ENCODE measurements around the gene GALNT9.
"Not testable (repeated sequence)": the region's sequence is repeated elsewhere in the genome, so short reads cannot be mapped to it uniquely, and the experiment has no call there.

The GALNT9 gene

DNA sequence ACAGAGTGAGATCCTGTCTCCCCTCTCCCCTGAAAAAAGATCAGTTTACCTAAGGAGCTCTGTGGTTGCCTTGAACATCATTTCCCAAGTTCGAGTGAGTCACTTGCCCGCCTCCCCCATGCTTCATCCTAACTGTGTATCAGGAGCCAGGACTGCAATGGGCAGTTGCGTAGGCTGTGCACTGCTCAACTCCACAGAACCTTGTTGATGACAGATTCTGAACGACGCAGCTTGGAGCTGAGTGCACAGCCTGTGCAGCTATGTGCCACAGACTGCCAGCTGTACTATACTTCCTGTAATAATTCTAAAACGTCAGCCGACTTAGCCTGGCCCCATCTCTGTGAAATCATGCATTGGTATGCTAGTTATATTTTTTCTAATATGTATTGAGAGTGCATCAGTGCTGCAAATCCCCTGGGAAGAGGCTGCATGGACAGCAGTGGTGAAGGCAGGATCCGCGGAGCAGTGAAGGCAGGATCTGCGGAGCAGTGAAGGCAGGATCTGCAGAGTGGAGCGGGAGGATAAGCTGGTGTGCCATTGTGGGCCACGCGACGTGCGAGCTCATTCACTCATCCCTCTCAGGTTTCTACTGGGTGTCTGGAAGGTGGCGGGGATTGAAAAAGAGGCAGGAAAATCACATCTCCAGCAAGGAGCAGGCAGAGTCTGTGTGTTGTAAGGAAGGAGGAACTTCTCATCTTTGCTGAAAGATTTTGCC lies 80.8 kb downstream of the GALNT9 start:
- no peak for DNase-seq

GRCh38 chr12:132247718-132248452 lies 81.5 kb downstream of the GALNT9 start:
- no peak for DNase-seq

- DNase-seq, result no peak
Observed at GRCh38 chr12:132246997-132247717, 82.2 kb downstream of the GALNT9 start.

DNA sequence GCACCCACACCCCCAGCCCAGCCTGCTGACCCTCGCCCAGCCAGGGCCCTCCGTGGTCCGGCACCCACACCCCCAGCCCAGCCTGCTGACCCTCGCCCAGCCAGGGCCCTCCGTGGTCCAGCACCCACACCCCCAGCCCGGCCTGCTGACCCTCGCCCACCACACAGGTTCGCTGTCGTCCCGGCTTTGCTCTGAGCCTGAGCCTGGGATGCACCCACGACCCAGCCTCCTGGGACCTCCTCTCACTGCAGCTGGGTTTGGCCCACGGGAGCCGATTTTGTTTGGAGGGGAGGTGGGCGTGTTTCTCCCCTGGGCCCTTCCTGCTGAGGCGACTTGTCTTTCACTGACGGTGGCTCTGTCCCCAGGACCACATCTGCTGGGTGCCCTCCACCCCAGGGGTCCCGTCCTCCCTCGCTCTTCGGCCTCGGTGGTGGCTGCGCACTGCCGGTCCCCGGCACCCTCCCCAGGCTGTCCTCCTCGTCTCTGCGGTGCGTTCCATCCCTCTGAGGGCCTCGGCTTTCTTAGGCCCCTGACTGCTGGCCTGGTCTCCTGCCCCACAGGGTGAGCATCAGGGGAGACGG lies 83.8 kb downstream of the GALNT9 start:
- no peak for DNase-seq

DNA sequence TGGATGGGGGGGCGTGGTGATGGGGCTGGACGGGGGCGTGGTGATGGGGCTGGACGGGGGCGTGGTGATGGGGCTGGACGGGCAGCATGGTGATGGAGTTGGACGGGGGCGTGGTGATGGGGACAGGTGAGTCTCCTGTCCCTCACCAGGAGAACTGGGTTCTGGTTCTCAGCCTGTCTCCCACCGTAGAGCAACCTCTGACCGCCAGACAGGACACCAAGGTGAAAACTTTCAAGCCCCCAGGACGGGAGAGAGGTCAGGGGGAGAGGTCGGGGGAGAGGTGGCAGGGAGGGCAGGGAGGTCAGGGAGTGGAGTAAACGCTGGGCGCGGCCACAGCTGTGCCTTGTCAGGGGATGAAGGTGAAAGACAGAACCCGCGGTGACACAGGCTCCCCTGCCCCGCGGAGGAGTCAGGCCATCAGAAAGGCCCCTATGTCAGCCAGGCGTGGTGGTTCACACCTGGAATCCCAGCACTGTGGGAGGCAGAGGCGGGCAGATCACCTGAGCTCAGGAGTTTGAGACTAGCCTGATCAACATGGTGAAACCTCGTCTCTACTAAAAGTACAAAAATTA lies 84.6 kb downstream of the GALNT9 start:
- DNase-seq, result no peak

DNA sequence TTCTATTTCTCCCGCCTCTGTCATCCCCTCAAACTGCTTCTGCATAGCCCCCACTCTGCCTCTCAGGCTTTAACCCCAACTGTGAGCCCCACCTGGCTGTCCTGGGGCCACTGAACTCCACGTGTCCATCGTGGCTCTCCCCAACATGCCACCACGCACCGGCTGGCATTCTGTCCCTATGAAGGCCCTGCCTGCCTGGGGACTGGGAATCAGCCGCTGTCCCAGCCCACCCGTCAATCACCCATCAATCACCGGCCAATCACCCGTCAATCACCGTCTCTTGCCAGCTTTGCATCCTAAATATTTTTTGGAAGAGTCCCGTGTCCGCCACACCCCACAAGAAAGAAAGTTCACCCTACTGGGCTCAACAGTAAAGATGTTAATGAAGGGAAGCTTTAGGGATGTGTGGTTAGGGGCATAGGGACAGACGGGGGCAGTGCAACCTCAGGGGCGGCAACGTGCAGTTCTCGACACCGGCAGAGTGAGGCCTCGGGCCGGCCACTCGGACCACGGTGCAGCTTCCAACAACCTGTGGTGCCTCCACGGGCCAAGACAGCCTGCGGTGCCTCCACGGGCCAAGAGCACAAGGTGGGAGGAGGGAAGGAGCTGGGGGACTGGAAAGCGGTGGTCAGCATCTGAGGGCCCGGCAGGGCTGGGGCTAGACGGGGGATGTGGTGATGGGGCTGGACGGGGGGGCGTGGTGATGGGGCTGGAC lies 85.6 kb downstream of the GALNT9 start:
- no peak for DNase-seq

DNA sequence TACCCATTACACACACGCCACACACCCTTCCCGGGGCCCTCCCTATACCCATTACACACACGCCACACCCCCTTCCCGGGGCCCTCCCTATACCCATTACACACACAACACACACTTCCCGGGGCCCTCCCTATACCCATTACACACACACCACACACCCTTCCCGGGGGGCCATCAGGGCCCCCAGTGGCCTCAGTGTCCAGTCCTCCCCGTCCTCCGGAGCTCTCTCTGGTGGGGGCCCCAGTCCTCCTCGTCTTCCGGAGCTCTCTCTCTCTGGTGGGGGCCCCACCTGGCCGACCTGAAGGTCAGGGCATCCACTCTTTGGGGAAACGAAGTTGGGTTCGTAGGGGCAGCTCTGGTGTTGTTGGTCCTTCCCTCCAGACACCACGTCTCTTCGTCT lies 86.2 kb downstream of the GALNT9 start:
- not testable (repeated sequence) for DNase-seq

- not testable (repeated sequence) for DNase-seq
Observed at GRCh38 chr12:132240669-132241007, 88.8 kb downstream of the GALNT9 start.

- DNase-seq, result no peak
Observed at GRCh38 chr12:132239796-132240668, 89.4 kb downstream of the GALNT9 start.

GRCh38 chr12:132239392-132239791 lies 90.0 kb downstream of the GALNT9 start:
- no peak for DNase-seq

GRCh38 chr12:132238884-132239283 lies 90.5 kb downstream of the GALNT9 start:
- DNase-seq, result no peak

- no peak for DNase-seq
Observed at GRCh38 chr12:132238488-132238854, 90.9 kb downstream of the GALNT9 start.

- no peak for DNase-seq
Observed at GRCh38 chr12:132237772-132238487, 91.5 kb downstream of the GALNT9 start.

- no peak for DNase-seq
Observed at GRCh38 chr12:132236930-132237771, 92.2 kb downstream of the GALNT9 start.

DNA sequence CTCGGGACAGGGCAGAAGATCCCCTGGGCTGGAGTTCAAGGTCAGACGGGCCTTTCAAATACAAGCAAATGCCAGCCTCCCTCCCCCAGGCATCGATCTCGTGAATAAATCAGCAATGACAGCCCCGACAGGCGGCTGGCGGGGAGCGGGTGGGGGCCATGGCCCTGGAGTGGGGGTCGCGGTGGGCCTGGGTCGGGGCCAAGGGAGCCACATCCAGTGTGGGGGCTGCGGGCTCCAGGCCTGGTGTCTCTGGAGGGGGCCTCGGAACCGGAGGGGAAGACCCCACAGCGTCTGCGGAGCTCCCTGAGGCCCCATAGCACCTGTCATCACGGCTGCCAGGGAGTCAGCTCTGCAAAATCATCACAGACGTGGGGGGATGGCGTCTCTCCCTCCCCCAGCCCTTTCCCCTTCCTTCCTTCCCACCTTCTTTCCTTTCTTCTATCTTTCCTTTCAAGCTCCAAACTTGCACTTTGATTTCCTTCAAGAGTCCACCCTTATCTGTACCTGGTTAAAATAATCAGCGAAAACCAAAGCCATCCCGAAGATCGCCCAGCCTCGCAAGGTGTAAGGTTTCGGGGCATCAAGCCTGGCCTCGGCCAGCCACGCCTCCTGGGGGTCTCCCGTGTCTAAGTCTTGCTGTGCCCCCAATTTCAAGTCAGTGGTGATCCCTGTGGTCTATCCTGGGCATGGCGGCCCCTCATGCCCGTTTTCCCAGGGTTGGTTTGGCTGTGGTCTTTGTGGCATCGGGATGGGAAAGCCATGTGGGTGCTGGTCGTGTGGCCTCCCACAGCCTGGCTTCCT lies 93.1 kb downstream of the GALNT9 start:
- DNase-seq, result no peak

DNA sequence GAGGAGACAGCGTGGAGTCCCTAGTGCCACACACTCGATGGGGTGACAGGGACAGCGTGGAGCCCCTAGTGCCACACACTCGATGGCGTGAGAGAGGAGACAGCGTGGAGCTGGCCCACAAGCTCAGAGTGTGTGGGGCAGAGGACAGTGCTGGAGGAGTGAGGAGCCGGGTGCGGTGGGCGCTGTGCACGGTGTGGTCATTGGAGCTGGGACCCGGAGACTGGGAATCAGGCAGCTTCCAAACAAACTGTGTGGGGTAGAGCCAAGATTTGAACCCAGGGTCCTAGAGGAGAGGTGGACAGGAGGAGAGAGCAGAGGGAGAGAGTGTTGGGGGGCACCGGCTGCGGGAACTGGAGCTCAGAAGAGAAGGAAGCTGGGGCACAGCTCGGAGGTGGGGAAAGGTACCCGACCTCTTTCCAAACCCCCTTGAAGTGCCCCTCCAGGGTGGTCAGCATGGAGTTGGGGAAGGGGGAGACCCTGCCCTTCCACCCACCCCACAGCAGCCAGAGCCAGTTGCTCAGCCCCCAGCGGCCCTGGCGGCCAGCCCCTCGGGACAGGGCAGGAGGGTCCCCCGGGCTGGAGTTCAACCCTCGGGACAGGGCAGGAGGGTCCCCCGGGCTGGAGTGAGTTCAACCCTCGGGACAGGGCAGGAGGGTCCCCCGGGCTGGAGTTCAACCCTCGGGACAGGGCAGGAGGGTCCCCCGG lies 94.1 kb downstream of the GALNT9 start:
- DNase-seq, result no peak

- no peak for DNase-seq
Observed at GRCh38 chr12:132230381-132230780, 99.0 kb downstream of the GALNT9 start.

DNA sequence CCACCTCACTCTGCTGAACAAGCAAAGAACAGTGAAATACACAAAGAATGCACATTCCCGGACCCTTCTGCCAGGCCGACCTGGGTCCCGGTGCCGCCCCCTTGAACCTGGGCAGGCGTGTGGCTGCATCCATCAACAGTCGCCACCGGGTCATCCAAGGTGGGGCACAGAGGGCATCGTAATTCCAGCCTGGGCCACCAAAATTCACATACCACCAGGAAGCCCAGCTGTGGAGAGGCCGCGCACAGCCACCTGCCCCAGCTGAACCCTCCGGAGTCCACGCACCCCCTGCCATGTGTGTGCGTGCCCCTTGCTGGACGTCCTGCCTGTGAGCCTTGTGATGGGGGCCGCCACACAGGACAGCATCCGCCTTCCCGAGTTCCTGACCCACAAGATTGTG lies 99.5 kb downstream of the GALNT9 start:
- no peak for DNase-seq

Data from CD4-positive, alpha-beta T cell treated with Interferon gamma for 1 hour (primary cell).